Measurements from ENCODE around the gene NR1H4.

DNA sequence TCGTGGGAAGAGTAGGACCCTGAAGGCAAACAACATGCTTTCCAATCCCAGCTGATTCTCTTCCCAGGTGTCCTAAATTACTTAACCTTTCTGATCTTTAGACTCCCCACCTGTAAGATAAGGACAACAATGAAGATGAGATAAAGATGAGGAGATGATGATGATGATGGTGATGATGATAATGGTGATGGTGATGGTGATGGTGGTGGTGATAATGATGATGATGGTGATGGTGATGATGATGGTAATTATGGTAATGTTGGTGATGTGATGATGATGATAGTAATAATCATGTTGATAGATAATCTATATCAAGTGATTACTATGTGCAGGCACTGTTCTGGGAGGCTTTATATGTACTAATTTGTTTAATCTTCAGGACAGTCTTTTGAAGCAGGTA is 48.3 kb downstream of the NR1H4 start:
- no peak for TF ChIP-seq POLR2A (IDR thresholded peaks at IDR 0.05)
- TF ChIP-seq, protein P1, sequence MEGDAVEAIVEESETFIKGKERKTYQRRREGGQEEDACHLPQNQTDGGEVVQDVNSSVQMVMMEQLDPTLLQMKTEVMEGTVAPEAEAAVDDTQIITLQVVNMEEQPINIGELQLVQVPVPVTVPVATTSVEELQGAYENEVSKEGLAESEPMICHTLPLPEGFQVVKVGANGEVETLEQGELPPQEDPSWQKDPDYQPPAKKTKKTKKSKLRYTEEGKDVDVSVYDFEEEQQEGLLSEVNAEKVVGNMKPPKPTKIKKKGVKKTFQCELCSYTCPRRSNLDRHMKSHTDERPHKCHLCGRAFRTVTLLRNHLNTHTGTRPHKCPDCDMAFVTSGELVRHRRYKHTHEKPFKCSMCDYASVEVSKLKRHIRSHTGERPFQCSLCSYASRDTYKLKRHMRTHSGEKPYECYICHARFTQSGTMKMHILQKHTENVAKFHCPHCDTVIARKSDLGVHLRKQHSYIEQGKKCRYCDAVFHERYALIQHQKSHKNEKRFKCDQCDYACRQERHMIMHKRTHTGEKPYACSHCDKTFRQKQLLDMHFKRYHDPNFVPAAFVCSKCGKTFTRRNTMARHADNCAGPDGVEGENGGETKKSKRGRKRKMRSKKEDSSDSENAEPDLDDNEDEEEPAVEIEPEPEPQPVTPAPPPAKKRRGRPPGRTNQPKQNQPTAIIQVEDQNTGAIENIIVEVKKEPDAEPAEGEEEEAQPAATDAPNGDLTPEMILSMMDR (IDR thresholded peaks at IDR 0.05): no peak
